Measurements from ENCODE around the gene SLC25A22.

DNA sequence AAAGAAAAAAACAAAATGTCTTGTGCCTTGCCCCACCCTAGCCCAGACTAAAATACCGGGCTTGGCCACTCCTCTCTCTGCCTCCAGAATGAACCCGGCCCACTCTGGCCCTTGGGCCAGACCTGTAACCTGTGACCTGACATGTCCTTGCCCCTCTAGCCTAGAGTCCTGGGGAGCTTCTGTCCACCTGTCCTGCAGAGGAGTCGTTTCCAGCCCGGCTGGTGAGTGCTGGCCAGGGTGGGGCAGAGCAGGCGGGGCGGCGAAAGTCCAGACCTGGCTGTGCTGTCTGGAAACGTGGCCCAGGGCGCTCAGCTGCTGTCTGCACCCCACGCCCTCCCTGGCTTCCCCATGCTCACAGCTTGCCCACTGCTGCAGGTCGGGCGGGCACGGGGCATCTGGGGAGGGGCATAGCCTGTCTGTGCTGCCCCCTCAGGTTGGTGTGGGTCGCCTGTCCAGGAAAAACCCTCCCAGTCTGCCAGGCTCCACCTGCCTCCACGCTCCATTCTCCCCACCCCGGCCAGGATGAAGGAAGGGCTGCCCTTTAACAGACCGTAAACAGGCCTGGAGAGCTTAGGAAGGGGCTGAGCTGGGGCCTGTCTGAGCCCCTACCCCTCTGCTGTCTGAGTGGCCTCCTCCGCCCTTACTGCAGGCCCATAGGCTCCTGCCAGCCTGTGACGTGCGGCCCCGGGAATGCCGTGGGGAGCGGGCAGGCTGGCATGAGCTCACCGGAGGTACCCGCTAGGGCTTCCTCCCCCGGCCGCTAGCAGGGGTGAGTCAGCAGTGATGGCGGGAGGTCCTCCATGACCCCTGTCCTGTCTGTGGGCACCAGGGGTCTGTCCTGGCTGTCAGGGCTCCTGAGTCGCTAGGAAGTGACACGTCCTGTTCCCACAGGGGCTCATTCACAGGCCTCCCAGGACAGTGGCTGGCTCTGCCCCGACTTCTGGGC is 36.6 kb upstream of the SLC25A22 start:
- TF ChIP-seq FOXM1 (IDR thresholded peaks at IDR 0.05; ENCODE audit: low read depth), result no peak
- TF ChIP-seq FOXM1 (CRISPR knock-in tag; IDR thresholded peaks at IDR 0.05; ENCODE audit: low read depth), result no peak
- no peak for TF ChIP-seq JUNB (CRISPR knock-in tag; conservative IDR thresholded peaks at IDR 0.05)
- no peak for TF ChIP-seq ZC3H11A (IDR thresholded peaks at IDR 0.05; ENCODE audit: low read depth, low read length)
- TF ChIP-seq POLR2AphosphoS5 (IDR thresholded peaks at IDR 0.05; ENCODE audit: control insufficient read depth, insufficient read depth, low read depth, low read length), result no peak
- TF ChIP-seq CREM (IDR thresholded peaks at IDR 0.05; ENCODE audit: low read depth), result no peak

Data from K562 (cell line).